ENCODE results near the gene IL17REL.
"Not testable (repeated sequence)": the region's sequence is repeated elsewhere in the genome, so short reads cannot be mapped to it uniquely, and the experiment has no call there.

The IL17REL gene

DNA sequence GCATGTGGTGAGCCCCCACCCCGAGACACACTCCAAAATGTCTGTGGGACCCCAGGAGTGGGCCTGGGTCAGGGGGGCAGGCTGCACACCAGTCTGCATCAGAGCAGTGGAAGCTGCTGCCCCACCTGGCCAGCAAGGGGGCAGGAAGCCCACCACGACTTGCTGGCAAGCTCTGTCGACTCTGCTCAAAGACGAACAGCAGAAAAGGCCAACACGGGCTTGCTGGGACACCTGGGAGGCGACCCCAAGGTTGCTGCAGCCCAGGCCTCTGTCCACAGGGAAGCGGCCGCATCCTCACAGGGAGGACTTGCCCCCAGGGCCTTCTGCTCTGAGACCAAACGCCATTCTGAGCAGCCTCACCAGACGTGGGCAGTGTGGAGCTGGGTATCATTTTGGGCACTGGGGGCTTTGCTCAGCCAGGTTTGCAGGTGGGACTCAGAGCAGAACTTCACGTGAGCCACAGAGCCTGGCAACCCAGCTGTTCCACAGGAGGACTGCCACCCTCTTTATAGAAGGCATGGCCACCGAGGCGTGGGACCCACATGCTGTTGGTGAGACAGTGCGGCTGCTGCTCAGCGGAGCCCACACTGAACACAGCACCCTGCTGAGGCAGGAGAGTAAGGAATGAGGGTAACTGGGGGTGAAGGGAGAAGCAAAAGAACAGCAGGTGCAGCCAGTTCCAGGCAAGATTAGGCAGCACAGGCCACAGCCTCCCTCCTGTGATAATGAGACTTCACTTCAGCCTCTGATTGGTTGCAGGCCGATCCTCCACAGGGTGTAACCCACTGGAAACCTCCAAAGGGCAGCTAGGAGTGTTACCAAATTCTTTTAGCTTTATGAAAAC, 11.0 kb downstream of the IL17REL start:
- no peak for DNase-seq

DNA sequence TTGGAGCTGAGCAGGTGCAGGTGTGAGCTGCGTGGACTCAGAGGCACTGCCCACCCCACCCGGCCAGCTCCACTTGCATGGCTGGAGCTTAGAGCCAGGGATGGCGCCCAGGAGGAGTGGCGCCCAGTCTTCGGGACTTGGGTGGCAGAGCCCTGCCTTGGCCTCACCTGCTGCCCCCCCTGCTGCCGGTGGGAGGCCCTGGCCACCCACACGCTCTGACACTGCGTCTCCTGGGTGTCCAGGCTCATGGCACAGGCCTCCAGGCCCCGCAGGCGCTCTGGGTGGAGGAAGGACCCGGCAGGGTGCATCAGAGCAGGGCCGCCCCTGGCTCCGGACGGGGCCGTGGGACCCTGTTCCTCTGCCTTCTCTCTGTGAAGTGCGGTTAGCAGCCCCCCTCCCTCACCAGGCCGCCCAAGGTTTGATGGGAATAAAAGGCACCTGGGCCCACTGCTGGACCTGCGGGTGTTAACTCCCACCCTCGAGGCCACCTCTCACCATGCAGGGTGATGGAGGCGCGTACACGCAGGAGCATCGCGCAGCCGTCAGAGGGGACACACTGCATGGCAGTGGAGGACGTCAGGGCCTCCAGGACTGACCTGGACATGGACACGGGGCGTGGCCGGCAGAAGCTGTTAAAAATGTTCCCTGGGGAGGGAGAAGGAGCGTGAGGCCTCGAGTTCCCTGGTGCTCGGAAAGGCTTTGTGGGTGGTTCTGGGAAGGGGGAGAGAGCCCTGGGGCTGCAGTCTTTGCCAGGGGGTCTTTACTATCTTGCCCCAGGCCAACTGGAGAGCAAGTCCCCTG, 11.8 kb downstream of the IL17REL start:
- no peak for DNase-seq

DNA sequence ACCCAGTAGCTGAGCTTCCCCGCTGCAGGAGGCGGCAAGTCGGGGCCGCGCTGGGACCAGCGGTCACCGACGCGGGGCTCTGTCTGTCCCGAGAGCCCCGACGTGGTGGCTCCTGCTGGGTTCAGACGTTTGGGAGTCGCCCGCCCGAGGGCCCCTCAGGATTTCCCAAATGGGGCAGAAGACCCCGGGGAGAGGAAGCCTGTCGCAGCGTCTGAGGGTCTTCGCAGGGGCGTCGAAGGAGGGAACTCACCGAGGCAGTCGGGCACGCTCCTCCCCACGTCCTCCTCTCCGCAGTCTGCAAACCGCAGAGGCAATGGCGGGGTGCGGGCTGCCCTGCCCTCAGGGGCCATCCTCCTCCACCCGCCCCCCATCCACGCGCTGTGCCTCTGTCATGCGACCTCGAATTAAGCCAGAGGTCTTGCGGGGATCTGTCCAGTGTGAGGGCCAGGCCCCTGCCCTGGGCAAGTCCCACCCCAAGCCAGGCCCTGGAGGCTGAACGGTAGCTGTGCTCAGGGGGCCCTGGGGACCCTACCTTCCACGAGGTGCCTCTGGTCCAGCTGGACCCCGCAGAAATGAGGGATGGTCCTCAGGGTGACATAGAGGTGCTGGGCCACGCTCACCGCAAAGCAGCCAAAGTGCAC, 12.5 kb downstream of the IL17REL start:
- DNase-seq, result no peak

DNA sequence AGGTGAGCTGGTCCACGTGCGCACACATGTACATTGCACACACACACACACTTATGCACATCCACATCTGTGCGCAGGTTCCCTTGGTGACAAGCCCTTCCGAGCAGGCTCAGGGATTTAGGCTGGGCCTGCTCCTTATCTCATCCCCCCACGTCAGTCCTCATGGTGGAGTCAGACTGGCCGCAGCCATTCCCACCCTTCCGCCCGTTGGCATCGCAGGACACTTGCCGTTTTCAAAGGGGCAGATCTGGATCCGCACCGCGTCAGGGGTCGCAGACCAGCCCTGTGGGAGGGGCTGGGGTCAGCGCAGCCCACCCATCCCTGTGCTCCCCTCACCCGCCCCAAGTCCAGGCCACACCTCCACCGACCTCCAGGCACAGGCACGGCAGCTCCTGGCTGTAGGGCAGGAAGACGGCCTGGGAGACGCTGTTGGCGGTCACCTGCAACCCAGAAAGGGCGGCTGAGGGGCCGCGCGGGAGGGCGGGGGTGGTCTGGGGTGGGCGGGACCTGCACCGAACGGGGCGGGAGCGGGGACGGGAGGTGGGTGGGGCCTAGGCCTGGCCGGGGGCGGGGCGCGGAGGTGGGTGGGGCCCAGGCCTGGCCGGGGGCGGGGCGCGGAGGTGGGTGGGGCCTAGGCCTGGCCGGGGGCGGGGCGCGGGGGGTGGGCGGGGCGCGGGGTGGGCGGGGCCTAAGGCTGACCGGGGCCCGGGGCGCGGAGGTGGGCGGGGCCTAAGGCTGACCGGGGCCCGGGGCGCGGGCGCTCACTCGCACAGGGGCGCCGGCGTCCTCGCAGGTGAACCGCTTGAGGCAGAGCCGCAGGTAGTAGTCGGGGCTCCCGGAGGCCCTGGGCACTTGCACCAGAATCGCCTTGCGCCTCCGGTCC, 13.3 kb downstream of the IL17REL start:
- peak; percentile 34 for DNase-seq

DNA sequence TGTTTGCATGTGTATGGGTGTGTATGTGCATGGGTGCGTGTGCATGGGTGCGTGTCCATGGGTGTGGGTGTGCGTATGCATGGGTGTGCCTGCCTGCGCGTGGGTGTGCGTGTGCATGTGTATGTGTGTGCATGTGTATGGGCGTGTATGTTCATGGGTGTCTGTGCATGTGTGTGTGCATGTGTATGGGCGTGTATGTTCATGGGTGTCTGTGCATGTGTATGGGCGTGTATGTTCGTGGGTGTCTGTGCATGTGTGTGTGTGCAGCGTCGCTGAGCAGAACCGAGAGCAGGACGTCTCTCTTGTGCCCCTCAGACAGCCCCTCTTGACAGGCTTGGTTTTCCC, 13.9 kb downstream of the IL17REL start:
- no peak for DNase-seq

DNA sequence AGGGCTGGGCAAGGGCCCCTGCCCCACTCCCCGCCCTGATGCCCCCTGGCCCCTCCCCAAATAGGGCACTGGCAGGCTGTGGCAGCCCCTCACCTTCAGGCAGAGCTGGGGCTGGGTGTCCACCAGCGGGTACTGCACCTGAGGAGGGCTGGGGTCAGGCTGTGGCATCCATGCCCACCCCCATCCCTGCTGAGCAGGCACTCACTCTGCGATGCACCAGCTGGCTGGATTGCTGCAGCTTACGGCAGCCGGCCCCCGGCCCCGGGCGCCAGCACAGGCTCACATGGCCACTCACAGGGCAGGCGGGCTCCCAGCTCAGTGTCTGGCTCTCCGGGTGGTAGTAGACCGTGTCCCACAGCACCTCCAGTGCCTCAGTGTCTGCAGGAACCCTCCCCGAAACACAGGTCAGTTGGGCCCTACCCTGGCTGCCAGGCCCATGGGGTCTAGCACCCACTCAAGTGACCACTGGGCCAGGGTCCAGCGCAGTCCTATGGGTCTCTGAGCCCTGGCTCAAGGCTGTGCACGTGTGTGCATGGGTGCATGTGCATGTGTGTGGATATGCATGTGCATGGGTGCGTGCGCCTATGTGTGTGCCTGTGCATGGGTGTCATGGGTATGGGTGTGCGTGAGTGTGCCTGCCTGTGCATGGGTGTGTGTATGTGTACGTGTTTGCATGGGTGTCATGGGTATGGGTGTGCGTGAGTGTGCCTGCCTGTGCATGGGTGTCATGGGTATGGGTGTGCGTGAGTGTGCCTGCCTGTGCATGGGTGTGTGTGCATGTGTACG, 14.4 kb downstream of the IL17REL start:
- DNase-seq, result no peak

DNA sequence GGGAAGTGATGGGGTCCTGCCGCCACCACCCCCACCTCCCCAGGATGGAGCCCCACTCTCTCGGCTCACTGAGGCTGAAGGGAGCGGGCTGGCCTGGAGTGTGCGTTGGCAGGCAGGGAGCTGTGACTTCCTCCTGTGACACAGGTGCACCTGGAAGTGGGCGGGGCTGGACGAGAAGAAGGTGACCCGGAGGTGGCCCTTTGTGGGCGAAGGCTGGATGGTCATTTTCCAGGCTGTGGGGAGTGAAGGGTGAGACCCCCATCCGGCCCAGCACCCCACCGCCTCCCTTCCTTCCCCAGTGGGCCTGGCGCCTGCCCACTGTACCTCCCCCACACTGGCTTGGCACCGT, 15.3 kb downstream of the IL17REL start:
- DNase-seq, result no peak

DNA sequence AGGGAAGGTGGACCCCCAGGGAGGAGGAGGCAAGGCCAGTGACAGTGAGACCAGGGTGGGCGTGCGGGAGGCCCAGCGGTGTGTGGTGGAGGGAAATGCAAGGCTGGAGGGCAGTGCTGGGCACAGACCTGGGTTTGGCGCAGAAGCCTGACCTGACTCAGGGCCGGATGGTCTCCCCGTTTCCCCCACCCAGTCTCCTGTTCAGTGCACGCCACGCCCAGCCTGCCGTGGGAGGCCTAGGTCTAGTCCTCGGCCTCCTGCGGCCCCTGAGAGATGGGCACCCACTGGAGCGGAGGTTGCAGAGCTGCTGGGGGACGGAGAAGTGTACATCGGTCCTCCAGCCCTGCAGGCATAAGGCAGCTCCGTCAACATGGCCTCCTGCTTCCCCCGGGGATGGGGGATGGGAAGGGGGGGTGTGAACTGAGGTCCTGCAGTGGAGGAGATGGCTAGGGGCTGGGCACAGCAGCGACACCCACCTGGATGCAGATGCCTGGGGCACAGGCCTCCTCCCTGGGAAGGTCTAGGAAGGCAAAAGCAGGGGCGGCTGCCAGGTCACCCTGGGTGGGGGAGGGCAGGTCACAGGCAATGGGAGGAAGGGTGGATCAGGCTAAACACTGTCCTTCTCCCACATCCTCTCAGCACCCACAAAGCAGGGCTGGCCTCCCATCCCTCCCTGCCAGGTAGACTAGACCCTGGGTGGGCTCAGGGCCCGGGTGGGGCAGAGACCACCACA, 15.9 kb downstream of the IL17REL start:
- DNase-seq, result no peak

DNA sequence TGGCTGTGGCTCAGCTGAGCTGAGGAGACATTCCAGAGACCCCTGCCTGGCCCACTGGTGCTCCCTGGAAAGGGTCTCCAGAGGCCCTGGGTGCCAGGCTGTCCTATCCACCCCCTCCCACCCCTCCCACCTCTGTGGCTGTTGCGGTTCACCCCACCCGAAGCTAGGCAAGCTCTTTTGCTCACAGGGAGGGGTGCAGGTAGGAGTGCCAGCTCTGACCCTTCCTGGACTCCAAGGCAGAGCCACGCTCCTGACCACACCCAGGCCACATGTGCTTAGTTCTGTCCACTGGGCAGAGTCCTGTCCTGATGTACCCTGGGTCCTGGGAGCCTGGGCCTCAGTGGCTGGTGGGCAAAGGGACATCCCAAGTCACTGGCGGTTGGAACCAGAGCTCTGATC, 16.4 kb downstream of the IL17REL start:
- no peak for DNase-seq

DNA sequence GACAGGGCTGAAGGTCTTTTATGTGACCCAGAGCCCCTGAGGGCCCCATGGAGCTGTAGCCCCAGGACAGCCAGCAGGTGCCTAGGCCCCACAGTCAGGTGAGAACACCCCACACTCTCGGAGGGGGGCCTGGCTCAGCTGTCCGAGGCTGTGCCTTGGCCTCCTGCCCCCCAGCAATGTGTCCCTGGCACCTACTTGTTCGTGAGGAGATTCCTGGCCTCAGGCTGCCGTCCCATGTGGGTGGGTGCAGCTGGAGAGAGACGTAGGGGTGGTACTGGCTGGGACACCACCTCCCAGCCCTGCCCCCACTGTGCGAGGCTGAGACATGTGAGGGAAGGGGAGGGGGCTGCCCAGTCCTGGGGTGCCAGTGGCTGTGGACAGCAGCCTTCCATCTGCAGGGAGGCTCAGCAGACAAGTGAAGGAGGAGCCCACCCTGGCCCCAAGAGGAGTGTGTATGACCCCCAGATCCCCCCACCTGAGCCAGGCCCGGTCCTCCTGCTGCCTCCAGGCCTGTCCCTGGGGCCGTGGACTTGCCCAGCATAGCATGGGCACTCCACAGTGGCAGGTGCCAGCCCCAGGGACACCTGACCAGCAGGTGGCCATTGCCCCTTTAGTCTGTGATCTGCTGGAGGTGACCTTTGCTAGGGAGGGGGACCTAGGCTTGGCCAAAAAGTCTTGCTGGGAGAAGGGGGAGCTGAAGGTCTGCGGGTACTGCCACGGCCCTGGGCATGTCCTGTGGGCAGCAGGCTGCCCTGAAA, 17.0 kb downstream of the IL17REL start:
- DNase-seq, result no peak

DNA sequence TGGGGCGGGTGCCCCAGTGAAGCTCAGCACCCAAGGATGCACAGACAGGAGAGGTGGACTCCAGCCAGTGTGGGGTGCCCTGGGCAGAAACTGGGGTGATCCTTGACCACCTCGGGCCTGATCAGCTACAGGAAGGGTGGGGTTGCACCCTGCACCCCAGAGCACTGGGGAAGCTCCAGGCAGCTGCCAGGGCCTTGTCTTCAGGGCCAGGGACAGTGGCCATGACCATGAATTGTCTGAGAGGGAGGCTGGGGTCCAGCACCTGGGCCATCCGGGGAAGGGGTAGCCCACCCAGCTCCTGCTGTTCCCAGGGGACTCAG, 17.6 kb downstream of the IL17REL start:
- DNase-seq, result no peak

DNA sequence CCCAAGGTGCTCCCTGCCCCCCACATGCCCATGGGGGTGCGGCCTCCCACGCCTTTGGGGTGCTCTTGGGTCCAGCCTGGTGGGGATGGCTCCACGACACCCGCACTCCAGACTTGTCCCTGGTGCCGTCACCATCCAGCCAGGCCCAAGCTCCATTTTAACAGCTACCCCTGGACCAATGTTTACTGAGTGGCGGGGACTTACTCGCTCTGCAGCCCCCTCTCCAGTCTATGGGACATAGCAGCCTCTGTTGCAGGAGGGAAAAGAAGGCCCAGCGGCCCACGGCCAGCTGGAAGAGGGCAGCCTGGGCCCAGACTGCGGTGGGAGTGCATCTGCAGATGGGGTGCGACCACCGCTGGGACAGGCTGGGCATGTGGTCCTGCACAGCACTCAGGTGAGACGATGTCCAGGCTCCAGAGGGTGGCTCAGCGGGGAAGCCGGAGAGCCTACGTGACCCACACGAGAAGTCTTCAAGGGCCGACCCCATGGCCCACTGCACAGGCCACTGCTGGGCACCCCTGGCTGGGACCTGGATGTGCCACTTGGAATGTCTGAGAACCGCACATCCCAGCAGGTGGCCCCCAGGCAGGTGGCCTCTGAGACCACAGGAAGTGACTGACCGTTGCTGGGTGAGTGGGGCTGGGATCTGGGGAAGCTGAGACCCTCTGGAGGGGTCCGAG, 18.1 kb downstream of the IL17REL start:
- DNase-seq, result no peak

DNA sequence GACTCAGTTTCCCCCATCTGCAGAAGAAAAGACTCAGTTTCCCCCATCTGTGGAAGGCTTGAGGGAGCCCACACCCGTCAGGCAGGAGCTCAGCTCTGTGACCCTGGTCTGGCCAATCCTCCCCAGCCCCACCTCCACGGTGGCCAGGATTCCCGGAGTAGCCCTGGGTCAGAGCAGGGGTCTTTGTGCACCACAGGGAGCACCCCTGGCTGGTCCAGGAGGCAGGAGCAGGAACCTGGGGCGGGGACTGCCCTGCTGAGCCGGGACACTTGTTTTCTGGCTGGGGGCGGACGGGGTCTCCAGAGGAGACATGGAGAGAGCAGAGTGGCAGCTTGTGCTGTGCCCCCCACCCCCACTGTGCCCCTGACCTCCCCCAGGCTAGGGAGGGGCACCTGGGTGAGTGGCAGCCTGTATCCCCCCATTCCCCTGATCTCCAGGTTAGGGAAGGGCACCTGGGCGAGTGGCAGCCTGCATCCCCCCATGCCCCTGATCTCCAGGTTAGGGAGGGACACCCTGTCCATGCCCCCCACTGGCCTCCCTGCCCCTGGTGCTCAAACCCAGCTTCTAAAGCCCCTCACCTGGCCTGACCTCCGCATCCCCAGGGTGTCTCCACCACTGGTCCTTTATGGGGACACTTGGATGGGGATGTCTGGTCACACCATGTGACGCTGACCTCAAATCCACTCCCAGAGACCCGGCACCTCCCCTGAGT, 18.8 kb downstream of the IL17REL start:
- no peak for DNase-seq

DNA sequence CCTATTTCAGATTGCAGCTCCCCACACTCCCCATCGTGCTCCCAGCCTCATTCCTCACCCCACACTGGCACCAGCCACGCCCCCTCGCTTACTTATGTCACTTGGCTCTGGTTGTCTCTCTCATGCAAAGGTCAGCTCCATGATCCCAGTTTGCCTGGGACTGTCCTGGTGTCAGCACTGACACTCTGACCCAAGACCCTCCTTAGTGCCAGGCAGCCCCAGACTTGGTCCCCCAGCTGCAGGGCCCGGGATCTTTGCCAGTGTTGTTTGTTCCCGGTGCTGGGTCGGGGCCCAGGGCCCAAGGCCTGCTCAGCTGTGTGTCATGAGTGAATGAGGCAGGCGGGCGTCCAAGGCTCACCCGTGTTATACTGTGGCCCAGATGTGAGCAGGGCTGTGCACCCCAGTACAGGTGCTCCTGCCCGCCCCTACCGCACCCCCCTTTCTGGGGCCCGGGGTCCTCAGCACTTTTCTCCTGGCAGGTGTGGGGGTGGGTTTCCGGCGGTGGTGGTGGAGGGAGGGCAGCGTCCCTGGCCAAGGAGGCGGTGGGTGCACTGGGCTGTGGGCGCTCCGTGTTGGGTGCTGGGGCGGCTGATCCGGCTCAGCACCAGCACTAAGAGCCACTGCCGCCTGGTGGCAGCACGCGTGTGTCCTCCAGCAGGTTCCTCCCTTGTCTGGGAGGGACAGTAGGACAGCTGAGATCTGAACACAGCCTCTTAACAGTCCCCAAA, 19.5 kb downstream of the IL17REL start:
- peak; percentile 77 for DNase-seq

DNA sequence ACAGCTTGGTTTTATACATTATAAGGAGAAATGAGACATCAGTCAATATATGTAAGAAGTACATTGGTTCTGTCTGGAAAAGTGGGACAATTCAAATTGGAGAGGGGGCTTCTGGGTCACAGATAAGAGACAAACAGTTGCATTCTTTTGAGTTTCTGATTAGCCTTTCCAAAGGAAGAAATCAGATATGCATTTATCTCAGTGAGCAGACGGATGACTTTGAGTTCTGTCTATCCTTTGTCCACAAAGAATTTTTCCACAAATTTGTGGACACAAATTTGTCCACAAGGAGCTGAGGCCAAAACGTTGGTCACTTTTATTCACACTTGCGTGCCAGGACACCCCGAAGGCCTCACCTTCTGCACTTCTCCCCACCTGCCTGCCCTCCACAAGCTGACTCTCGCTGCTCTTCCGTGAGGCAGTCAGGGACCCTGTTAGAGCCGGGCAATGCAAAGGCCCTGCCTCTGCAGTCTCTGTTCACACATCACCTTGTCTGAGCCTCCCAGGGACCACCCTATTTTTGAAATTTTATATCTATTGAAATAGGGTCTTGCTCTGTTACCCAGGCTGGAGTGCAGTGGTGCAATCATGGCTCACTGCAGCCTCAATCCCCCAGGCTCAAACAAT, 20.5 kb downstream of the IL17REL start:
- DNase-seq, result no peak

DNA sequence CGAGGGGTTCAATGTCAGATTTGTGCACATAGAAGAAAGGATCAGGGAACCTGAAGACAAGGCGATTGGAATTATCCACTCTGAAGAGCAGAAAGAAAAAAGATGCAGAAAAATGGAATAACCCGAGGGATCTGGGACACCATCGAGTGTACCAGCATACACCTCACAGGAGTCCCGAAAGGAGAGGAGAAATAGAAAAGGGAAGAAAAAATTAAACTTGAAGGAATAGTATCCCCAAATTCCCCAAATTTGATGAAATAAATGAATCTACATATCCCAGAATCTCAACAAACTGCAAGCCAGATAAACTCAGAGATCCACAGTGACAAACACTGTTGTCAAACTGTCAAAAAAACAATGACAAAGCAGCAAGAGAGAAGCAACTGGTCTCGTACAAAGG, 21.4 kb downstream of the IL17REL start:
- DNase-seq, result no peak

DNA sequence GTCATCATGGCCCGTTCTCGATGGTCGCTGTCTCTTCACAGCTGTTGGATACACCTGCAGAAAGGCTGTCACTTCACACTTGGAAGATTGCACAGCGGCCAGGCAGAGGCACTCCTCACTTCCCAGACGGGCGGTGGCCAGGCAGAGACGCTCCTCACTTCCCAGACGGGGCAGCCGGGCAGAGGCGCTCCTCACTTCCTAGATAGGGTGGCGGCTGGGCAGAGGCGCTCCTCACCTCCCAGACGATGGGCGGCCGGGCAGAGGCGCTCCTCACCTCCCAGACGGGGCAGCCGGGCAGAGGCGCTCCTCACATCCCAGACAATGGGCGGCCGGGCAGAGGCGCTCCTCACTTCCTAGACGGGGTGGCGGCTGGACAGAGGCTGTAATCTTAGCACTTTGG, 22.7 kb downstream of the IL17REL start:
- not testable (repeated sequence) for DNase-seq

DNA sequence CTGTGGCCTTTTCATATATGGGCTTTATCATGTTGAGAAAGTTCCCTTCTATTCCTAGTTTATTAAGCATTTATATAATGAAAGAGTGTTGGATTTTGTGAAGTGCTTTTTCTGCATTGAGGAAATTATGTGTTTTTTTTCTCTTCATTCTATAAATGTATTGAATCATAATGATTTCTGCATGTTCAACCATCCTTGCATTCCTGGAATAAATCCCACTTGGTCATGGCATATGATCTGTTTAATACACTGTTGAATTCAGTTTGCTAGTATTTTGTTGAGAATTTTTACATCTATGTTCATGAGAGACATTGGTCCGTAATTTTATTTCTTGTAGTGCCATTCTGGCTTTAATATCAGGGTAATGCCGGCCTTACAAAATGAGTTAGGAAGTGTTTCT, 26.2 kb downstream of the IL17REL start:
- DNase-seq, result no peak
